ENCODE results near the gene GFPT2.
"Not testable (repeated sequence)": the region's sequence is repeated elsewhere in the genome, so short reads cannot be mapped to it uniquely, and the experiment has no call there.

The GFPT2 gene

GRCh38 chr5:180301253-180301652 lies 51.9 kb downstream of the GFPT2 start:
- DNase-seq (ENCODE audit: low spot score), result no peak
- CTCF ChIA-PET, result interaction anchor here (2.4 kb wide), 1 partner anchor 27 kb away, joined by 8 read pairs; no protein-coding TSS in a partner anchor
- no peak overlapping the region for H3K27ac ChIP-seq
- TF ChIP-seq, protein P1, sequence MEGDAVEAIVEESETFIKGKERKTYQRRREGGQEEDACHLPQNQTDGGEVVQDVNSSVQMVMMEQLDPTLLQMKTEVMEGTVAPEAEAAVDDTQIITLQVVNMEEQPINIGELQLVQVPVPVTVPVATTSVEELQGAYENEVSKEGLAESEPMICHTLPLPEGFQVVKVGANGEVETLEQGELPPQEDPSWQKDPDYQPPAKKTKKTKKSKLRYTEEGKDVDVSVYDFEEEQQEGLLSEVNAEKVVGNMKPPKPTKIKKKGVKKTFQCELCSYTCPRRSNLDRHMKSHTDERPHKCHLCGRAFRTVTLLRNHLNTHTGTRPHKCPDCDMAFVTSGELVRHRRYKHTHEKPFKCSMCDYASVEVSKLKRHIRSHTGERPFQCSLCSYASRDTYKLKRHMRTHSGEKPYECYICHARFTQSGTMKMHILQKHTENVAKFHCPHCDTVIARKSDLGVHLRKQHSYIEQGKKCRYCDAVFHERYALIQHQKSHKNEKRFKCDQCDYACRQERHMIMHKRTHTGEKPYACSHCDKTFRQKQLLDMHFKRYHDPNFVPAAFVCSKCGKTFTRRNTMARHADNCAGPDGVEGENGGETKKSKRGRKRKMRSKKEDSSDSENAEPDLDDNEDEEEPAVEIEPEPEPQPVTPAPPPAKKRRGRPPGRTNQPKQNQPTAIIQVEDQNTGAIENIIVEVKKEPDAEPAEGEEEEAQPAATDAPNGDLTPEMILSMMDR (conservative IDR thresholded peaks at IDR 0.05; ENCODE audit: low read depth), result no peak
- POLR2A ChIA-PET (ENCODE audit: low non-redundant PET), result no interaction called here

DNA sequence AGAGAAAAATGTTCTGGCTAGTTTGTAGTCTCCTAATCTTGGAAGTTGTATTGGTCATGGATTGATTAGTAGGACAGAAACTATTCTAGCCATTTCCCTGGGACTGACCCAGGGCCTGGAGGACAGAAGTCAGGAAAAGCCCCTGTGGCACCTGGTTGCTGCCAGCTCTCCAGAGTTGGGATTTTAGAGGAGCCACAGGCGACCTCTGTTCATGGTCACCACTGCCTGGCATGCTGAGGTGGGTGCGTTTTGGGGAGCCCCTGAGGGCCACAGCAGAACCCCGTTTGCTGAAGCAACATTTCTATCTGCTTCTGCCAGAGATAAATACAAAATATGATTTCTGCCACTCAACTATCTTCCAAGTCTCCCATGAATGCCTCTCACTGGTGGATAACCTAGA lies 53.6 kb downstream of the GFPT2 start:
- POLR2A ChIA-PET (ENCODE audit: low non-redundant PET), result no interaction called here
- no peak overlapping the region for H3K27ac ChIP-seq
- TF ChIP-seq, protein P1 (conservative IDR thresholded peaks at IDR 0.05; ENCODE audit: low read depth), result no peak
- CTCF ChIA-PET, result interaction anchor here (1.2 to 2.4 kb wide), 2 partner anchors 16 to 29 kb away, joined by 5 to 8 read pairs; no protein-coding TSS in a partner anchor
- no peak for DNase-seq (ENCODE audit: low spot score)

DNA sequence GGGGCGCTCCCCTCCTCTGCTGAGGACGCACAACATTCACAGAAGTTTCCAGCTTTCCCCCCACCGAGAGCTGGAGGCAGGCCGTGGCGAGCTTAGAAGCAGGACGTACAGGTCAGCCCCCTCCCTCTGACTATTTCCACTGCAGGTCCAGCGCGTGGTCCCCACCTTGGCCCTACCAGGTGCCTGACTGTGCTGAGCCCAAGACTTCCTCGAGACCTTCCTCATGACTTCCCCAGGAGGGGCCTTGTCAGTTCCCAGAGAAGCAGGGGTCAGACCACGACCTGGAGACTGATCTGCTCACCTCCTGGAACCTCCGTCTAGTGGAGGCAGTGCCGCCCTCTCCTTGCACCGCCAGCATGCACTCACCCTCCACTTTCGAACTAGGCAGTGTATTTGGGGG lies 54.1 kb downstream of the GFPT2 start:
- POLR2A ChIA-PET (ENCODE audit: low non-redundant PET); H3K27ac ChIP-seq; DNase-seq (ENCODE audit: low spot score): not testable (repeated sequence)
- CTCF ChIA-PET, result interaction anchor here (1.2 to 2.4 kb wide), 2 partner anchors 16 to 30 kb away, joined by 5 to 8 read pairs; no protein-coding TSS in a partner anchor

DNA sequence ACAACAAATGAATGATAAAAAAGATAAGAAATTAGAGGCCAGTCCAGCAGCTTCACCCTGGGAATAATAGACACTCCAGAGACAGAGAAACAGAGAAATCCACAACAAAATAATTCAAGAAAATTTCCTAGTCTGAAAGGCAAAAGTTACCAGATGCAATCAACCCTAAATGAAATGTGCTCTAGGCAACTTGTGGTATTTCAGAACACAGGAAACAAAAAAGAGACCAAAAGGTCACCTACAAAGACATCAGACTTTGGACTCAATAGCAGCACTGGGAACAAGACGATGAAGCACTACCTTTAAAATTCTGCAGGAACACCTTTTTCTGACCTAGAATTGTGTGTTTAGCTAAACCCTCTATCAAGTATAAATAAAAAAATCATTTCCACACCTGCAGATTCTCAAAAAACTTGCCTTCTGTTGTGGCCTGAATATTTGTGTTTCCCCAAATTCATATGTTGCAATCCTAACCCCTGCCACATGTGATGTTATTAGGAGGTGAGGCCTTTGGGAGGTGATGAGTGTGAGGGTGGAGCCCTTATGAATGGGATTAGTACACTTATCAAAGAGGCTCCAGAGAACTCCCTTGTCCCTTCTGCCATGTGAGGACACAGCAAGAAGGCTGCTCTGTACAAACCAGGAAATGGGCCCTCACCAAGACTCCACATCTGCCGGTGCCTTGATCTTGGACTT lies 55.4 kb downstream of the GFPT2 start:
- no peak overlapping the region for H3K27ac ChIP-seq
- ChIA-PET CTCF (interaction anchor here (0.6 to 0.7 kb wide), 3 partner anchors 56 to 330 kb away, joined by 4 read pairs; partner anchors contain the start of gene GFPT2), POLR2A (ENCODE audit: low non-redundant PET) (no interaction called here)
- DNase-seq (ENCODE audit: low spot score), result no peak
- TF ChIP-seq, protein P1 (conservative IDR thresholded peaks at IDR 0.05; ENCODE audit: low read depth), result no peak

DNA sequence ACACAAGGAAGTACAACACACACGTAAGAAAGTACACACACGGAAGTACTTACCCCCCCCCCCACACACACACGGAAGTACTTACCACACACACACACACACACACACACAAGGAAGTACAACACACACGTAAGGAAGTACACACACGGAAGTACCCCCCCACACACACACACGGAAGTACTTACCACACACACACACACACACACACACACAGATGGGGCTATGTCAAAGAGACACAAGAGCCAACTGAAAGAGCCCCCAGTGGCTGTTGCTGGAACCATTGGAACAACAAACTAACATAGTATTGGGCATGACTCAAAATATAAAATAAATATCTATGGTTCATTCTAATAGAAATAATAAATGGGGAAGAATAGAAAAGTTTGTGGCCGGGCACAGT lies 56.4 kb downstream of the GFPT2 start:
- no peak for DNase-seq (ENCODE audit: low spot score)
- TF ChIP-seq, protein P1 (conservative IDR thresholded peaks at IDR 0.05; ENCODE audit: low read depth), result no peak
- POLR2A ChIA-PET (ENCODE audit: low non-redundant PET), result no interaction called here

DNA sequence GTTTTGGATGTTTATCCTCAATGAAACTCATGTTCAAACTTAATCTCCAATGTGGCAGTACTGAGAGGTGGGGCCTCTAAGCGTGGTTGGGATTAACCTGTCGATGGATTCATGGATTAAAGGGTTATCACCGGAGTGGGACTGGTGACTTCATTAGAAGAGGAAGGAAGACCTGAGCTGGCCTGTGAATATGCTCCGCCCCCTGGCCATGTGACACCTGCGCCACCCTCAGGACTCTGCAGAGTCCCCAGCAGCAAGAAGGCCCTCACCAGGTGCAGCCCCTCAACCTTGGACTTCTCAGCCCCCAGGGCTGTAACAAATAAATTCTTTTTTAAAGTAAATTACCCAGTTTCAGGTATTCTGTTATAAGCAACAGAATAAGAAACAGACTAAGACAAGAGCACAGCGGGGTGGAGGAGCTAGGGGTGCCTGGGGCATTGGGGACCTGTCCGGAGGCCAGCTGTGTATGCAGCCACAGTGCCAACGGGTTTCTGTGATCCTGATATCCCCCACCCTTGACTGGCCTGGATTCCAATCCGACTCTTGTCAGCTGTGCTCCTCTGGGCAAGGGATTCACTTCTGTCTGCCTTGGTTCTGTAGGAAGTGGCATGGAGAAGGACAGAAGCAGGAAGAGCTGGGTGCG lies 58.1 kb downstream of the GFPT2 start:
- DNase-seq (ENCODE audit: low spot score), result no peak
- H3K27ac ChIP-seq, result no peak overlapping the region
- TF ChIP-seq, protein P1 (conservative IDR thresholded peaks at IDR 0.05; ENCODE audit: low read depth), result no peak
- ChIA-PET POLR2A (ENCODE audit: low non-redundant PET) (no interaction called here), CTCF (interaction anchor here (0.6 to 4.3 kb wide), 15 partner anchors 12 to 424 kb away, joined by 3 to 55 read pairs (median 8); partner anchors contain the start of gene RASGEF1C)

More for the DNA sequence above, 56.4 kb downstream of the GFPT2 start:
- CTCF ChIA-PET, result interaction anchor here (4.2 to 4.3 kb wide), 2 partner anchors 32 to 175 kb away, joined by 43 to 55 read pairs; no protein-coding TSS in a partner anchor
- no peak overlapping the region for H3K27ac ChIP-seq

DNA sequence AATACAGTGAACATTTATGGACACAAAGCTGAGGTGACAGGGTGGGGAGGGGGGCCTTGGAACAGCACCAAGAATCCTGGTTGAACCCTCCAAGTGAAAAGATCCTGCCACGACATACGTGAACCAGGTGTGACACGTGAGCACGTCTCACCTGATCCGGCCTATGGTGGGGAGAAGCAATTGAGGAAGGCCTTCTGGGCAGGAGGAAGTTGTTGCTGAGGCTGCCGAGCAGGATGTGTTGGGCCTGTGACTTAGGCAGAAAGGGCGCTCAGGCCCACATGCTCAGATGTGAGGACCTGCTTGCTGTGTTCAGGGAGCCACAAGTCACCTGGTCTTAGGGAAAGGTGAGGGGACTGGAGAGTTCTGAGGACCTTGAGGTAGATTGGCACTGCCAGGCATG lies 58.7 kb downstream of the GFPT2 start:
- H3K27ac ChIP-seq, result no peak overlapping the region
- TF ChIP-seq, protein P1 (conservative IDR thresholded peaks at IDR 0.05; ENCODE audit: low read depth), result no peak
- ChIA-PET POLR2A (ENCODE audit: low non-redundant PET) (no interaction called here), CTCF (interaction anchor here (0.6 to 4.3 kb wide), 17 partner anchors 13 to 978 kb away, joined by 3 to 55 read pairs (median 8); partner anchors contain the start of gene RASGEF1C)
- no peak for DNase-seq (ENCODE audit: low spot score)

Data from RWPE1 (cell line).